ENCODE measurements around the gene FCSK. TPM values are rescaled to one million over a fixed set of nuclear protein-coding genes. Genes with fewer than 3 reads are reported as not detected.

The FCSK gene
- total RNA-seq, 6 experiments from 2014 or later, result 5.1 to 7.1 (median 6.1) TPM

DNA sequence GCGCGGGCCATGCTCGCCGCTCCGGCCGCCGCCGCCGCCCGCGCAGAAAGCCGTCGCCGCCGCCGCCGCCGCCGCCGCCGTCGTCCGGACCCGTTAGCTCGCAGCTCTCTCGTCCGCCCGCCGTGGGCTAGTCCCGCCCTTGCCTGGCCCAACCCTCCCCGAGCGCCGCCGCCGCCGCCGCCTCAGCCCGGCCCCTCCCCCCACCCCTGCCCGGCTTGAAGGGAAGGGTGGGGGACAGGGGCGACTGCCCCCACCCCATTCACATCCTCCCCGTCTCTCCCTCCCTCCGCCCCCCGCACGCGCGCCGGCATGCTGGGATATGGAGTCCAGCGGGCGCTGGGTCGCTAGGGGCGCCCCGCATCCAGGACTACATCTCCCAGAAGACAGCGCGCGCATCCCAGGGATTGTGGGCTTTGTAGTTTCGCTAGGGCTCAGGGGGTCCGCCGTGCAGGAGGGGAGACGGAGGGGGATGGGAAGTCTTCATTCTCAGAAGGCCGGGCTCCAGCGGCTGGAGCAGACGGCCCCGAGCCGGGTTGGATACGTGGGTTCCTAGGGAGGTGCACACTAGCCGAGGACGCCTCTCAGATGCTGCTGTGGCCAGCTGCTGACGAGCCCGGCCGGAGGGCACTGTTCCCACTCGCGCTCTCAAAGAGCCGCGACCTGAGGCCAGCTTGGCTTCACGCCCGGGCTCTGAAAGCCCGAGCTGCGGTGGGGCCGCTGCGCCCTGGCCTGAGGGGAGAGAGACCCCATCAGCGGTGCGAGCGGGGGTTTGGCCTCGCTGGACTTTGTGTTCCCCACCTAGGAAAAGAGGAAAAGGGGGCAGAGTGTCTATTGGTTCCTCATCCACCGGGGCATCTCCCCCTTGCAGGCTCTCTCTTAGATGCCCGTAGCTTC lies 15.2 kb upstream of the FCSK start, which contains the start of gene ST3GAL2:
Gene ST3GAL2, minus strand, starts transcription at position 132 of the 894 bp plus-strand sequence. CDS start 40,570 bp downstream, outside the sequence.
- Mint-ChIP-seq H3K36me3 (ENCODE audit: low read depth) (peaks cover 10% of the 10 kb centered on the region), H3K9me3 (no peaks in the 10 kb centered on the region), H3K27ac (peak within 1 kb of the TSS; percentile 84), H3K4me3 (peak within 1 kb of the TSS; percentile 93), H3K27me3 (ENCODE audit: insufficient read depth) (no peaks in the 10 kb centered on the region; the same call in none of the 2 replicates), H3K4me1 (ENCODE audit: low read depth) (peaks cover 37% of the 10 kb centered on the region)
- TF ChIP-seq, protein P1, sequence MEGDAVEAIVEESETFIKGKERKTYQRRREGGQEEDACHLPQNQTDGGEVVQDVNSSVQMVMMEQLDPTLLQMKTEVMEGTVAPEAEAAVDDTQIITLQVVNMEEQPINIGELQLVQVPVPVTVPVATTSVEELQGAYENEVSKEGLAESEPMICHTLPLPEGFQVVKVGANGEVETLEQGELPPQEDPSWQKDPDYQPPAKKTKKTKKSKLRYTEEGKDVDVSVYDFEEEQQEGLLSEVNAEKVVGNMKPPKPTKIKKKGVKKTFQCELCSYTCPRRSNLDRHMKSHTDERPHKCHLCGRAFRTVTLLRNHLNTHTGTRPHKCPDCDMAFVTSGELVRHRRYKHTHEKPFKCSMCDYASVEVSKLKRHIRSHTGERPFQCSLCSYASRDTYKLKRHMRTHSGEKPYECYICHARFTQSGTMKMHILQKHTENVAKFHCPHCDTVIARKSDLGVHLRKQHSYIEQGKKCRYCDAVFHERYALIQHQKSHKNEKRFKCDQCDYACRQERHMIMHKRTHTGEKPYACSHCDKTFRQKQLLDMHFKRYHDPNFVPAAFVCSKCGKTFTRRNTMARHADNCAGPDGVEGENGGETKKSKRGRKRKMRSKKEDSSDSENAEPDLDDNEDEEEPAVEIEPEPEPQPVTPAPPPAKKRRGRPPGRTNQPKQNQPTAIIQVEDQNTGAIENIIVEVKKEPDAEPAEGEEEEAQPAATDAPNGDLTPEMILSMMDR (IDR thresholded peaks at IDR 0.05), result peak; percentile 56
- DNase-seq, result peak; percentile 81

DNA sequence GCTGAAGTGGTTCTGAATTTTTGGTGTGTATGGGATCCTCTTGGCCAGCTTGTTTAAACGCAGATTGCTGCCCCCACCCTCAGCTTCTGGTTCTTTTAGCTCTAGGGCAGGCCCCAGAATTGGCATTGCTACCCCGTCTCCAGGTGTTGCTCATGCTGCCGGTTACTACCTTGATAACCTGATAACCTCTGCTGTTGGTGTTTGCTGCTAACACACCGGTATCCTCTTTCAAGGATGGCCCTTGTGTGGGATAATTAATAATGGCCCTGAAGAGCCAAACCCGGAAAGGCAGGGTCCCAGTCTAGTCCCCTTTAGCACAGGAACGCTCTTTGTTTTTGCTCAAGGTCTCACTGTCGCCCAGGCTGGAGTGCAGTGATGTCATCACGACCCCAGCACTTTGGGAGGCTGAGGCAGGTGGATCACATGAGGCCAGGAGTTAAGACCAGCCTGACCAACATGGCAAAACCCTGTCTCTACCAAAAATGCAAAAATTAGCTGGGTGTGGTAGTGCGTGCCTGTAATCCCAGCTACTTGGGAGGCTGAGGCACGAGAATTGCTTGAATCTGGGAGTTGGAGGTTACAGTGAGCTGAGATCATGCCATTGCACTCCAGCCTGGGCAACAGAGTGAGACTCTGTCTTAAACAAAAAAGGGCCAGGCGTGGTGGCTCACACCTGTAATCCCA lies 14.2 kb upstream of the FCSK start:
- Mint-ChIP-seq H3K4me1 (ENCODE audit: low read depth) (peaks cover 28% of the 10 kb centered on the region), H3K27ac (no peak overlapping the region; the same call in 1 of the 2 replicates), H3K27me3 (ENCODE audit: insufficient read depth) (no peaks in the 10 kb centered on the region; the same call in none of the 2 replicates), H3K4me3 (peak overlapping the region; percentile 93), H3K36me3 (ENCODE audit: low read depth) (peaks cover 10% of the 10 kb centered on the region), H3K9me3 (no peaks in the 10 kb centered on the region)
- TF ChIP-seq, protein P1 (IDR thresholded peaks at IDR 0.05), result no peak
- DNase-seq, result no peak

DNA sequence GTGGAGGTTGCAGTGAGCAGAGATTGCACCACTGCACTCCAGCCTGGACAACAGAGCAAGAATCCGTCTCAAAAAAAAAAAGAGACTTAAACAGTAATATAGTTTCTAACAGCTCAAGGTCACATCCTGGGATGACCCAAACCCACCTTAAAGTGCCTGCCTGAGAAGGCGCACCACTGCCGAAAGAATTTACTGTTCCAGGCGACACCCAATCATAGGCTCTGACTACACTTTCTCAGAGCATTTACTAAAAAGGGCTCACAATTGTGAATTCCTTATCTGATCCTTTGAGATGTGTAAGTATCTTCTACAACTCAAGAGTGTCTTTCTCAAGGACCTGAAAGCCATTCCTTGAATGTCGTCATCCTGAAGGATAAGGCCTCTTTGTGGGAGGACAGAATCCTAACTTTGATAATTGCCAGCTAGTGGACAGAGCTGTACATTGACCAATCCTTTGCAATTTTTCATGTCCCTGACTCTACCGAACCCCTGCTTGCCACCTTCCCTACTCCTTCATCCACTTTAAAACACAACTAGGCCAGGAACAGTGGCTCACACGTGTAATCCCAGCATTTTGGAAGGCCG lies 12.9 kb upstream of the FCSK start:
- DNase-seq, result no peak
- H3K4me1 Mint-ChIP-seq (ENCODE audit: low read depth), result peaks cover 19% of the 10 kb centered on the region
- H3K27ac Mint-ChIP-seq, result no peak overlapping the region
- peaks cover 2% of the 10 kb centered on the region for H3K36me3 Mint-ChIP-seq (ENCODE audit: low read depth)
- H3K4me3 Mint-ChIP-seq, result no peak overlapping the region
- TF ChIP-seq, protein P1 (IDR thresholded peaks at IDR 0.05), result no peak
- peaks cover 2% of the 10 kb centered on the region for H3K27me3 Mint-ChIP-seq (ENCODE audit: insufficient read depth)
- no peaks in the 10 kb centered on the region for H3K9me3 Mint-ChIP-seq

DNA sequence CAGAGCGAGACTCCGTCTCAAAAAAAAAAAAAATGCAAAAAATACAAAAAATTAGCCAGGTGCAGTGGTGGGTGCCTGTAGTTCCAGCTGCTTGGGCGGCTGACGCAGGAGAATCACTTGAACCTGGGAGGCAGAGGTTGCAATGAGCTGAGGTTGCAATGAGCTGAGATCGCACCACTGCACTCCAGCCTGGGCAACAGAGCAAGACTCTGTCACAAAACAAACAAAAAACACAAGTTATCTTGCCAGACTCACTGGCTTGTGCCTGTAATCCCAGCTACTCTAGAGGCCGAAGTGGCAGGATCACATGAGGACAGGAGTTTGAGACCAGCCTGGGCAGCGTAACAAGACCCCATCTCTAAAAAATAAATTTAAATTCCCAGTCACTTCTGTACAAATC lies 12.1 kb upstream of the FCSK start:
- no peaks in the 10 kb centered on the region for H3K9me3 Mint-ChIP-seq
- H3K27me3 Mint-ChIP-seq (ENCODE audit: insufficient read depth), result peaks cover 2% of the 10 kb centered on the region

More for the DNA sequence above, 12.1 kb upstream of the FCSK start:
- no peak for DNase-seq
- Mint-ChIP-seq H3K4me1 (ENCODE audit: low read depth) (peaks cover 11% of the 10 kb centered on the region), H3K27ac (no peak overlapping the region), H3K4me3 (no peak overlapping the region), H3K36me3 (ENCODE audit: low read depth) (no peaks in the 10 kb centered on the region)
- TF ChIP-seq, protein P1 (IDR thresholded peaks at IDR 0.05), result no peak
